ENCODE results near the gene RDH11. TPM values are rescaled to one million over a fixed set of nuclear protein-coding genes. Genes with fewer than 3 reads are reported as not detected.
"Not testable (repeated sequence)": the region's sequence is repeated elsewhere in the genome, so short reads cannot be mapped to it uniquely, and the experiment has no call there.

The RDH11 gene
- total RNA-seq, 1 donor from 2014 or later: 18.3 TPM

- intact Hi-C loops (cut with DNase I): loop anchor here (10.0 kb wide), 1 partner anchor 285 kb away; no protein-coding TSS in a partner anchor
- not testable (repeated sequence) for DNase-seq (ENCODE audit: low spot score)
Measured at GRCh38 chr14:67709346-67709745, 13.8 kb upstream of the RDH11 start.

- intact Hi-C loops (cut with DNase I): loop anchor here (2.0 to 10.0 kb wide), 2 partner anchors 86 to 280 kb away; partner anchors contain the start of gene ARG2
- DNase-seq (ENCODE audit: low spot score): no peak
Measured at GRCh38 chr14:67705211-67705610, 9.6 kb upstream of the RDH11 start.

GRCh38 chr14:67704484-67705089, 9.0 kb upstream of the RDH11 start:
- intact Hi-C loops (cut with DNase I): loop anchor here (2.0 to 10.0 kb wide), 3 partner anchors 86 to 280 kb away; partner anchors contain the start of gene ARG2
- DNase-seq (ENCODE audit: low spot score): no peak

- intact Hi-C loops (cut with DNase I): loop anchor here (2.0 to 10.0 kb wide), 3 partner anchors 85 to 279 kb away; partner anchors contain the start of gene ARG2
- no peak for DNase-seq (ENCODE audit: low spot score)
Measured at GRCh38 chr14:67703997-67704396, 8.4 kb upstream of the RDH11 start.

GRCh38 chr14:67701492-67701891, 5.9 kb upstream of the RDH11 start, which contains the start of gene RDH12:
RDH12 (plus strand) TSS chr14:67701886; CDS start chr14:67722643, 20,757 bp downstream.
- DNase-seq (ENCODE audit: low spot score): not testable (repeated sequence)
- intact Hi-C loops (cut with DNase I): loop anchor here (5.0 to 10.0 kb wide), 2 partner anchors 119 to 277 kb away; no protein-coding TSS in a partner anchor

- intact Hi-C loops (cut with DNase I): no loop called here
- DNase-seq (ENCODE audit: low spot score): no peak
Measured at GRCh38 chr14:67698179-67698578, 2.6 kb upstream of the RDH11 start.

GRCh38 chr14:67697006-67697405, 1.4 kb upstream of the RDH11 start:
- intact Hi-C loops (cut with DNase I): no loop called here
- DNase-seq (ENCODE audit: low spot score): no peak

DNA sequence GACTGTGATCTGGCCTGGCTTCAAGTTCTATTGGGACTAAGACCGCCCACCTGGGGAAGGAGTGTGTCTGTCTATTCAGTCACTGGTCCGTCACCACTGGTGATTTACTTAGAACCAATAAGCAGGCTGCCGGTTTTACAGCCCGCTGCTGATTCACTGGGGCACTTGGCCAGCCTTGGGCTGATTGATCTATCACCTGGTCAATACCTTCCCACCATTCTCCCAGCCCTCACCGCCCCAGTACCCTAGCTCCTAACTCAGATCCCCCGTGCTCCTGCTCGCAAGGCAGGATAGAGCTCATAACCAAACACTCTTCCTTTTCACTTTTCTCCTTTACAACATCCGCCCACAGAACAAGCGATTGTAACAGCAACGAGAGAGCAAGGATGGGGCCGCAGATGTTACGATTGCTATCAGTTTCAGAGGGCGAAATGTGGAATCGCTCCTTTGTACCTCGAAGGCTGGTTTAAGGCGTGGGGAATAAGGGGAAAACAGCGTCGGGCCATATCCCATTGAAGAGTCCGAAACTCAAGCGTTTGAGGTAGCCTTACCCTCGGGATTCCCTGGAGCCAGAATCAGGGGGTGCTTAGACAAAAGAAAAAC, 672 bp downstream of the RDH11 start:
- no peak for DNase-seq (ENCODE audit: low spot score)
- intact Hi-C loops (cut with DNase I): loop anchor here (1.0 kb wide), 1 partner anchor 21 kb away; the partner anchor contains the start of gene VTI1B

- no peak for DNase-seq (ENCODE audit: low spot score)
- intact Hi-C loops (cut with DNase I): no loop called here
Measured at GRCh38 chr14:67690011-67690410, 5.6 kb downstream of the RDH11 start.

GRCh38 chr14:67683842-67684241, 11.7 kb downstream of the RDH11 start:
- intact Hi-C loops (cut with DNase I): no loop called here

GRCh38 chr14:67680941-67681340, 14.6 kb downstream of the RDH11 start:
- intact Hi-C loops (cut with DNase I): no loop called here
- DNase-seq (ENCODE audit: low spot score): no peak

More at GRCh38 chr14:67683842-67684241, 11.7 kb downstream of the RDH11 start:
- no peak for DNase-seq (ENCODE audit: low spot score)

- no peak for DNase-seq (ENCODE audit: low spot score)
- intact Hi-C loops (cut with DNase I): no loop called here
Measured at GRCh38 chr14:67680121-67680602, 15.4 kb downstream of the RDH11 start.

DNA sequence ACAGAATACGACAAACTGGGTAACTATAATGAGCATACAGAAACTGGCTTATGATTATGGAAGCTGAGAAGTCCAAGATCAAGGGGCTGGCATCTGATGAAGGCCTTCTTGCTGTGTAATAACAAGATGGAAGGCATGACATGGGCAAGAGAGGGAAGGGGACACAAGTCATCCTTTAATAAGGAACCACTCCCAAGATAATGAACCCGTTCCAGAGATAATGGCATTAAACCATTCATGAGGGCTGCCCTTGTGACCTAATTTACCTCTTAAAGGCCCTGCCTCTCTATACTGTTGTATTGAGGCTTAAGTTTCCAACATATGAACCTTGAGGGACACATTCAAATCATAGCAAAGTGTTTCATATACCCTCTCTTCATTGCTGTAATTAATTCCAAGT, 16.6 kb downstream of the RDH11 start:
- intact Hi-C loops (cut with DNase I): no loop called here
- no peak for DNase-seq (ENCODE audit: low spot score)

DNA sequence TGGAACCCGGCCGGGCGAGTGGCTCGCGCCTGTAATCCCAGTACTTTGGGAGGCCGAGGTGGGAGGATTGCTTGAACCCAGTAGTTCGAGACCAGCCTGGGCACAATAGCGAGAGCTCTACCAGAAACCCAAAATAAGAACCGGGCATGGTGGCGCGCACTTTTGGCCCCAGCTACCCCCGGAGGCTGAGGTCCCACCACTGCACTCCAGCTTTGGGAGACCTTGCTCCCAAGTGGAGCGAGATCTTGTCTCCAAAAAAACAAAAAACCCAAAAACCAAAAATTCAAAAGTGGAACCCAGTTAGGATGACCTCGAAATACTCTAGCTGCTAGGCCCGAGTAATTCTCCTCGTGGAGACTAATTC, 20.4 kb downstream of the RDH11 start:
- intact Hi-C loops (cut with DNase I): no loop called here
- no peak for DNase-seq (ENCODE audit: low spot score)

DNA sequence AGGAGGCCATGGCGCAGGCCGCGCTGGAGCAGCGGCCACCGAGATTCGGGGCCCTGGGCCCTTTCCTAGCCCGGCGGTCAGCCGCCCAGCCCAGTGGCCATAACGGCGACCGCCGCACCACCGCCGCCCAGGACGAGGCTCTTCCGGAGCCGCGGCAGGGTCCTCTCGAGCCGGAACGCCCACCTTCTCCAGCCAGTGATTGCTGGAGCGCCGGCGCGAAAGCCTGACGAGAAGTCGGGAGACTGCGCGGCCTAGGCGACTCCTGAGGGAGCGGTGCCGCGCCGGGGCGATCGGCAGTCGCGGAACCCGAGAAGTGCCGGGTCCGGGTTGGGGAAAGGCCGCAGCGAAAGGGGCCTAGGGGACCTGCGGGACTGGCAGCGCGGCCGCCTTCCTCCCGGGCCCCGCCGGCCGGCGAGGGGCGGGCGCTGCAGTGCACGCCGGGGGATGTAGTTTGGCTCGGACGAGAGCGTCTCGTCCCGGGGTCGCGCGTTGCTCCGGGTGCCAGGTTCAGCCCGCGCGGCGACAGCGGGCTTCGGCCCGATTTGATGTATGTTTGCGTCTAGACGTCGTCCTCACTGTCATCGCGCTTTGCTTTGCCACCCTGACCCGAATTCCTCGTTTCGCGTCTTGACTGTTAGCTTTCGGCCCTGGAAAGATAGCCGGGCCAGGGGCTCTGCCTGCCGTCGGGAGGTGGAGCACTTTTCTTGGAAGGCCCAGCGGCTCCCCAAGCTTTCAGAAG, 20.9 kb downstream of the RDH11 start, which contains the start of gene VTI1B:
VTI1B (minus strand) TSS at position 153 of the 739 bp plus-strand sequence; CDS start at position 10, 143 bp downstream.
- intact Hi-C loops (cut with DNase I): loop anchor here (1.0 kb wide), 2 partner anchors 21 to 74 kb away; partner anchors contain the start of genes PIGH and RDH11
- DNase-seq (ENCODE audit: low spot score): peak; percentile 92

GRCh38 chr14:67674139-67674479, 21.5 kb downstream of the RDH11 start:
- peak; percentile 91 for DNase-seq (ENCODE audit: low spot score)
- intact Hi-C loops (cut with DNase I): loop anchor here (1.0 kb wide), 2 partner anchors 21 to 74 kb away; partner anchors contain the start of genes PIGH and RDH11

DNA sequence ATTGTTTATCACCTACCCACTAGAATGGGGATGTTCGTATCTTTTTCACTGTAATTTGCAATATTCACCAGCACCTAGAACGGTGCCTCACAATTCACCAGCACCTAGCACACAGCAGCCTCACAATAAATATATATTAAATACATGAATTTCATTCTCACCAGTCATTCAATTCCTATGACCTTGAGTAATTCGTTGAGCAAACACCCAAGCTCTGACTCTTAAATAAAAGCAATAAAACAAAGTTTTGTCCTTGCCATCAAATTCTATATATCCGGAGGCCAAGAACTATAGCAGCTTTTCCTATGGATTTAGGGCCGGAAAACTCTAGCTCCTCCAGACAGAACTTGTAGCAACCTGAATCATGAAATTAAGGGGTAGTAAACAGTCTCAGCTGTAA, 22.1 kb downstream of the RDH11 start:
- intact Hi-C loops (cut with DNase I): no loop called here
- no peak for DNase-seq (ENCODE audit: low spot score)

DNA sequence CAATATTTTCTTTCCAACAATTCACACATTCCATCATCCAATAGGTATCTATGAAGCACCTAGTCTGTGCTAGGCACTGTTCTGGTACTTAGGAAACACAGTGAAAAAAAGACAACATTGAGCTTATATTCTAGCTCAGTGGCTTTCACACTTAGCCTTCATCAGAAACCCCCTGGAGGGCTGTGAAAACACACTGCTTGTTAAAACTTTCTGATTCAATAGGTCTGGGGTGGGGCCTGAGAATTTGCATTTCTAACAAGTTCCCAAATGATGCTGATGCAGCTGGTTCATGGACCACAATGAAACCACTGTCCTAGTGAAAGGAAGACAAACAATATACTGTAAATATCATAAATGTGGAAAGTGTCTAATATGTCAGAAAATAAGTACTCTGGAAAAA, 27.0 kb downstream of the RDH11 start:
- intact Hi-C loops (cut with DNase I): no loop called here
- no peak for DNase-seq (ENCODE audit: low spot score)

GRCh38 chr14:67666750-67667449, 28.7 kb downstream of the RDH11 start:
- intact Hi-C loops (cut with DNase I): loop anchor here (1.0 kb wide), 1 partner anchor 48 kb away; the partner anchor contains the start of gene ARG2

More at GRCh38 chr14:67666750-67667449, 28.7 kb downstream of the RDH11 start:
- DNase-seq (ENCODE audit: low spot score): no peak
